ENCODE data around the gene SDSL.

- TF ChIP-seq EZH2 (IDR thresholded peaks at IDR 0.05; ENCODE audit: insufficient read depth, poor library complexity, severe bottlenecking) (no peak), EZH2phosphoT487 (IDR thresholded peaks at IDR 0.05; ENCODE audit: insufficient read depth, low read depth) (no peak)
Observed at GRCh38 chr12:113477842-113478215, 55.6 kb downstream of the SDSL start.

Measured in GM23248 (cell line).